Right lobe of liver (tissue), 4 donors: ENCODE results near the gene LRMDA.

Experiments
- POLR2A ChIP-seq: fragments of 450-650 bp; IDR thresholded peaks from one replicate; pipeline ENCODE4 v1.6.1; 2017; ENCODE audit warnings: antibody characterized with exemption, mild to moderate bottlenecking
- TF ChIP-seq, protein P1 (sequence below), 4 donors: fragments of 200-600 bp in 3 of 4; fragments of 450-650 bp in 1 of 4; IDR thresholded peaks; one replicate each; pipeline versions ENCODE4 v1.5.1 to v1.8.0; 2016 to 2022; ENCODE audit warnings: antibody characterized with exemption in 4 of 4, mild to moderate bottlenecking in 2 of 4
- donor health status: DM: no; HTN: no; CAD: no.
- donor health status: DM: no; HTN: no; CAD: no.
- donor health status: DM: no; HTN: yes; CAD: no.

DNA sequence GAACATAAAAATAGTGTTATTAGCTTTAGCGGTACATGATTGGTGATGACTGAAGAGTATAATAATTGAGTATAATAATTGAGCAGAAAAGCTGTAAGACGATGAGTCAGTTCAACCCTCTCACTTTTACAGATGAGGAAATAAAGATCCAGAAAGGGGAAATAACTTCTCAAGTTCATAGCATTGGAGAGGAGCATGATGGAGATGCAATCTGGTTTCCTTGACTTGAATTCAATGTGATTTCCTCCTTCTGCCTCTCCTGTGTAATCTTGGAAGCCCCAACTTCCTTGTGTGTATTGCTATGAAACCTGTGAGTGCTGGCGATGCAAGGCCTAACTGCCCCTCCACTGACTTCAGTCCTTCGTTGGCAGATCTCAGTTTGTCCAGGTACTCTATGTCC is 265.1 kb downstream of the LRMDA start:
- TF ChIP-seq, protein P1, sequence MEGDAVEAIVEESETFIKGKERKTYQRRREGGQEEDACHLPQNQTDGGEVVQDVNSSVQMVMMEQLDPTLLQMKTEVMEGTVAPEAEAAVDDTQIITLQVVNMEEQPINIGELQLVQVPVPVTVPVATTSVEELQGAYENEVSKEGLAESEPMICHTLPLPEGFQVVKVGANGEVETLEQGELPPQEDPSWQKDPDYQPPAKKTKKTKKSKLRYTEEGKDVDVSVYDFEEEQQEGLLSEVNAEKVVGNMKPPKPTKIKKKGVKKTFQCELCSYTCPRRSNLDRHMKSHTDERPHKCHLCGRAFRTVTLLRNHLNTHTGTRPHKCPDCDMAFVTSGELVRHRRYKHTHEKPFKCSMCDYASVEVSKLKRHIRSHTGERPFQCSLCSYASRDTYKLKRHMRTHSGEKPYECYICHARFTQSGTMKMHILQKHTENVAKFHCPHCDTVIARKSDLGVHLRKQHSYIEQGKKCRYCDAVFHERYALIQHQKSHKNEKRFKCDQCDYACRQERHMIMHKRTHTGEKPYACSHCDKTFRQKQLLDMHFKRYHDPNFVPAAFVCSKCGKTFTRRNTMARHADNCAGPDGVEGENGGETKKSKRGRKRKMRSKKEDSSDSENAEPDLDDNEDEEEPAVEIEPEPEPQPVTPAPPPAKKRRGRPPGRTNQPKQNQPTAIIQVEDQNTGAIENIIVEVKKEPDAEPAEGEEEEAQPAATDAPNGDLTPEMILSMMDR (IDR thresholded peaks at IDR 0.05), result no peak
- no peak for TF ChIP-seq POLR2A
